EL (cell line): Measurements from ENCODE around the gene ZNF805.
A peak's percentile ranks its signal among the peaks of the same experiment; 100 is the strongest.

Experiments used
- DNase-seq: peaks from one replicate; pipeline ENCODE4 v3.0.0-alpha.2; 2016

The ZNF805 gene

GRCh38 chr19:57269515-57270250 lies 29.3 kb downstream of the ZNF805 start:
- peak; percentile 89 for DNase-seq

- no peak for DNase-seq
Observed at GRCh38 chr19:57271280-57271679, 30.8 kb downstream of the ZNF805 start.

GRCh38 chr19:57273014-57273413 lies 32.6 kb downstream of the ZNF805 start:
- no peak for DNase-seq

GRCh38 chr19:57276430-57276829 lies 36.0 kb downstream of the ZNF805 start:
- no peak for DNase-seq

- peak; percentile 67 for DNase-seq
Observed at GRCh38 chr19:57278481-57278880, 38.0 kb downstream of the ZNF805 start.

GRCh38 chr19:57279418-57280164 lies 39.2 kb downstream of the ZNF805 start:
- DNase-seq, result peak; percentile 96

- peak; percentile 97 for DNase-seq
Observed at GRCh38 chr19:57280165-57280961, 39.9 kb downstream of the ZNF805 start, which contains the start of gene ZNF460. TSS of gene ZNF460 (plus strand) at chr19:57280485. CDS start at chr19:57280807, 322 bp downstream.

GRCh38 chr19:57280962-57281400 lies 40.5 kb downstream of the ZNF805 start:
- peak; percentile 20 for DNase-seq

GRCh38 chr19:57282011-57282643 lies 41.7 kb downstream of the ZNF805 start:
- DNase-seq, result no peak

GRCh38 chr19:57288373-57288772 lies 47.9 kb downstream of the ZNF805 start:
- no peak for DNase-seq

- no peak for DNase-seq
Observed at GRCh38 chr19:57290970-57291369, 50.5 kb downstream of the ZNF805 start.

- no peak for DNase-seq
Observed at GRCh38 chr19:57292547-57292946, 52.1 kb downstream of the ZNF805 start.

- no peak for DNase-seq
Observed at GRCh38 chr19:57293719-57294118, 53.3 kb downstream of the ZNF805 start.

GRCh38 chr19:57302020-57302465 lies 61.6 kb downstream of the ZNF805 start:
- DNase-seq, result peak; percentile 96

- peak; percentile 27 for DNase-seq
Observed at GRCh38 chr19:57302727-57303401, 62.4 kb downstream of the ZNF805 start.
